AG10803 (cell line): ENCODE data around the gene DUT.

Experiments
- DNase-seq: peaks from one replicate; pipeline ENCODE4 v3.0.0; 2010; ENCODE audit warnings: low read depth
- H3K4me3 ChIP-seq: 2 replicates; pipeline ENCODE4 v1.5.1; 2011; ENCODE audit warnings: mild to moderate bottlenecking, low read length, control low read depth
- CTCF ChIP-seq: conservative IDR thresholded peaks from 2 replicates; pipeline ENCODE4 v1.5.1; 2011; ENCODE audit warnings: mild to moderate bottlenecking, low read length, control low read depth, inconsistent platforms

Gene DUT

GRCh38 chr15:48336940-48337339, 5.7 kb downstream of the DUT start:
- peak; percentile 44 for TF ChIP-seq CTCF
- no peak overlapping the region for H3K4me3 ChIP-seq
- DNase-seq, result peak; percentile 12

GRCh38 chr15:48337607-48338006, 6.4 kb downstream of the DUT start:
- peak; percentile 6 for DNase-seq
- H3K4me3 ChIP-seq, result no peak overlapping the region
- TF ChIP-seq CTCF, result no peak

GRCh38 chr15:48340111-48340510, 8.9 kb downstream of the DUT start:
- no peak for DNase-seq
- no peak for TF ChIP-seq CTCF
- no peak overlapping the region for H3K4me3 ChIP-seq

GRCh38 chr15:48343865-48344264, 12.6 kb downstream of the DUT start:
- no peak for DNase-seq
- H3K4me3 ChIP-seq, result no peak overlapping the region
- TF ChIP-seq CTCF, result no peak

GRCh38 chr15:48345516-48345915, 14.3 kb downstream of the DUT start:
- TF ChIP-seq CTCF, result no peak
- no peak overlapping the region for H3K4me3 ChIP-seq
- DNase-seq, result no peak

- peak; percentile 66 for DNase-seq
- no peak overlapping the region for H3K4me3 ChIP-seq
- peak; percentile 76 for TF ChIP-seq CTCF
Measured at GRCh38 chr15:48352474-48353072, 21.3 kb downstream of the DUT start.

GRCh38 chr15:48354694-48355303, 23.6 kb downstream of the DUT start:
- no peak overlapping the region for H3K4me3 ChIP-seq
- DNase-seq, result peak; percentile 57
- no peak for TF ChIP-seq CTCF
